ENCODE data around the gene SPEM2. TPM values are rescaled to one million over a fixed set of nuclear protein-coding genes. Genes with fewer than 3 reads are reported as not detected.

The SPEM2 gene
- polyA plus RNA-seq, 1 donor from 2014 or later: not detected

GRCh38 chr17:7416323-7416722 is 9.1 kb upstream of the SPEM2 start:
- Histone ChIP-seq H3K27me3 (ENCODE audit: insufficient read depth, low read depth, low read length) (no peaks in the 10 kb centered on the region), H3K79me2 (replicated peaks; ENCODE audit: insufficient read depth, low read length) (no peaks in the 10 kb centered on the region), H3K36me3 (ENCODE audit: insufficient read depth, low read length) (no peaks in the 10 kb centered on the region), H3K9me3 (ENCODE audit: low read length) (no peaks in the 10 kb centered on the region), H3F3A (ENCODE audit: insufficient read depth, low read length, poor library complexity, severe bottlenecking) (no peaks in the 10 kb centered on the region), H3K27ac (ENCODE audit: low read length) (no peak overlapping the region), H3K4me2 (ENCODE audit: low read length) (no peak overlapping the region), H3K4me3 (ENCODE audit: low read length) (no peak overlapping the region), H3K9ac (ENCODE audit: low read length) (no peak overlapping the region), H2AFZ (ENCODE audit: low read depth, low read length) (no peak overlapping the region), H4K20me1 (ENCODE audit: insufficient read depth) (peaks cover 4% of the 10 kb centered on the region), H3K9me2 (ENCODE audit: insufficient read depth, low read length) (no peaks in the 10 kb centered on the region)
- TF ChIP-seq RAD21 (conservative IDR thresholded peaks at IDR 0.05) (no peak), SMC3 (conservative IDR thresholded peaks at IDR 0.05; ENCODE audit: poor library complexity) (no peak), REST (IDR thresholded peaks at IDR 0.05; ENCODE audit: borderline replicate concordance) (no peak), MXI1 (conservative IDR thresholded peaks at IDR 0.05; ENCODE audit: poor library complexity, severe bottlenecking) (no peak), EP300 (conservative IDR thresholded peaks at IDR 0.05; ENCODE audit: poor library complexity, severe bottlenecking) (no peak), POLR2AphosphoS5 (IDR thresholded peaks at IDR 0.05) (no peak), CTCF (IDR thresholded peaks at IDR 0.05; ENCODE audit: poor library complexity, severe bottlenecking) (no peak), EZH2 (IDR thresholded peaks at IDR 0.05; ENCODE audit: borderline replicate concordance, insufficient read depth, low read length, poor library complexity, severe bottlenecking) (no peak), TAF1 (IDR thresholded peaks at IDR 0.05; ENCODE audit: low read depth) (no peak)

- no peak overlapping the region for H3K4me2 ChIP-seq (ENCODE audit: low read length)
- no peak overlapping the region for H3K27ac ChIP-seq (ENCODE audit: low read length)
- H3K36me3 ChIP-seq (ENCODE audit: insufficient read depth, low read length): no peaks in the 10 kb centered on the region
These were observed 8.3 kb upstream of the SPEM2 start for GRCh38 chr17:7417056-7417655.

More at GRCh38 chr17:7417056-7417655, 8.3 kb upstream of the SPEM2 start:
- no peaks in the 10 kb centered on the region for H3K9me2 ChIP-seq (ENCODE audit: insufficient read depth, low read length)
- no peaks in the 10 kb centered on the region for H3K27me3 ChIP-seq (ENCODE audit: insufficient read depth, low read depth, low read length)
- peaks cover 4% of the 10 kb centered on the region for H4K20me1 ChIP-seq (ENCODE audit: insufficient read depth)
- H3K9me3 ChIP-seq (ENCODE audit: low read length): no peaks in the 10 kb centered on the region
- H3F3A ChIP-seq (ENCODE audit: insufficient read depth, low read length, poor library complexity, severe bottlenecking): no peaks in the 10 kb centered on the region
- TF ChIP-seq SMC3 (conservative IDR thresholded peaks at IDR 0.05; ENCODE audit: poor library complexity) (no peak), MXI1 (conservative IDR thresholded peaks at IDR 0.05; ENCODE audit: poor library complexity, severe bottlenecking) (no peak), POLR2AphosphoS5 (IDR thresholded peaks at IDR 0.05) (no peak), CTCF (IDR thresholded peaks at IDR 0.05; ENCODE audit: poor library complexity, severe bottlenecking) (no peak), RAD21 (conservative IDR thresholded peaks at IDR 0.05) (no peak), TAF1 (IDR thresholded peaks at IDR 0.05; ENCODE audit: low read depth) (no peak), EP300 (conservative IDR thresholded peaks at IDR 0.05; ENCODE audit: poor library complexity, severe bottlenecking) (no peak), REST (IDR thresholded peaks at IDR 0.05; ENCODE audit: borderline replicate concordance) (no peak), EZH2 (IDR thresholded peaks at IDR 0.05; ENCODE audit: borderline replicate concordance, insufficient read depth, low read length, poor library complexity, severe bottlenecking) (no peak)
- H3K9ac ChIP-seq (ENCODE audit: low read length): no peak overlapping the region
- H3K4me3 ChIP-seq (ENCODE audit: low read length): no peak overlapping the region
- no peak overlapping the region for H2AFZ ChIP-seq (ENCODE audit: low read depth, low read length)
- H3K79me2 ChIP-seq (replicated peaks; ENCODE audit: insufficient read depth, low read length): no peaks in the 10 kb centered on the region
